SU-DHL-6 (cell line): ENCODE data around the gene SH2D5.

Experiments used
- EZH2phosphoT487 ChIP-seq: fragments of 200-600 bp; sonication (generic), shearing (Covaris generic); conservative IDR thresholded peaks from 2 replicates; pipeline ENCODE4 v1.6.1; 2018; ENCODE audit warnings: mild to moderate bottlenecking, antibody characterized with exemption, low read length, moderate library complexity, mixed read lengths
- TF ChIP-seq, protein P1 (sequence below): fragments of 200-600 bp; sonication (generic); IDR thresholded peaks from one replicate; pipeline ENCODE4 v1.5.1; 2017; ENCODE audit warnings: antibody characterized with exemption, mild to moderate bottlenecking, low read length, moderate library complexity; ENCODE audit not compliant: insufficient read depth, poor library complexity, severe bottlenecking

DNA sequence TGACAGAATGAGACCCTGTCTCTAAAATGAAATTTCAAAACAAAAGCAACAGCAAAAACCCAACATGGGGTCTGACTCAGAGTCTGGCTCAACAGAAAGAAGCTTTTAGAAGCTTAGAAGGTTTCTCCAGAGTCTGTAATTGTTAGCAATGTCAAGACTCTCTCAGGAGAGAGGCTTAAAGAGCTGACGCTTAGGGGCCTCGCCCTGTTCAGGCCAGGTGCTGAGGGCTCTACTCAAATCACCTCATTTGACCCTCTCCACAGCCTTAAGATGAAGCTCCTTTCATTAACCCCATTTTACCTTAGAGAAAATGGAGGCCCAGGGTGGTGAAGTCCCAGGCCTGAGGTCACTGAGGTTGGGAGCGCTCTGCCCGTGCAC, 9.4 kb downstream of the SH2D5 start:
- TF ChIP-seq, protein P1, sequence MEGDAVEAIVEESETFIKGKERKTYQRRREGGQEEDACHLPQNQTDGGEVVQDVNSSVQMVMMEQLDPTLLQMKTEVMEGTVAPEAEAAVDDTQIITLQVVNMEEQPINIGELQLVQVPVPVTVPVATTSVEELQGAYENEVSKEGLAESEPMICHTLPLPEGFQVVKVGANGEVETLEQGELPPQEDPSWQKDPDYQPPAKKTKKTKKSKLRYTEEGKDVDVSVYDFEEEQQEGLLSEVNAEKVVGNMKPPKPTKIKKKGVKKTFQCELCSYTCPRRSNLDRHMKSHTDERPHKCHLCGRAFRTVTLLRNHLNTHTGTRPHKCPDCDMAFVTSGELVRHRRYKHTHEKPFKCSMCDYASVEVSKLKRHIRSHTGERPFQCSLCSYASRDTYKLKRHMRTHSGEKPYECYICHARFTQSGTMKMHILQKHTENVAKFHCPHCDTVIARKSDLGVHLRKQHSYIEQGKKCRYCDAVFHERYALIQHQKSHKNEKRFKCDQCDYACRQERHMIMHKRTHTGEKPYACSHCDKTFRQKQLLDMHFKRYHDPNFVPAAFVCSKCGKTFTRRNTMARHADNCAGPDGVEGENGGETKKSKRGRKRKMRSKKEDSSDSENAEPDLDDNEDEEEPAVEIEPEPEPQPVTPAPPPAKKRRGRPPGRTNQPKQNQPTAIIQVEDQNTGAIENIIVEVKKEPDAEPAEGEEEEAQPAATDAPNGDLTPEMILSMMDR: no peak
- TF ChIP-seq EZH2phosphoT487: no peak
